Progenitor cell of endocrine pancreas (in vitro differentiated cells): Measurements from ENCODE around the gene EXOC6B. TPM values are rescaled to one million over a fixed set of nuclear protein-coding genes. Genes with fewer than 3 reads are reported as not detected.

Experiments
- DNase-seq: peaks from one replicate; pipeline ENCODE4 v3.0.0; 2021; ENCODE audit warnings: low spot score; ENCODE audit not compliant: unreplicated experiment
- H3K27ac Mint-ChIP-seq: 2 replicates; pipeline ENCODE4 v1.8.0; 2021; ENCODE audit warnings: mild to moderate bottlenecking, moderate library complexity, mixed read lengths
- H3K27me3 Mint-ChIP-seq: 2 replicates; pipeline ENCODE4 v1.8.0; 2021; ENCODE audit warnings: mixed read lengths
- H3K36me3 Mint-ChIP-seq: 2 replicates; pipeline ENCODE4 v1.8.0; 2022; ENCODE audit warnings: mixed read lengths; ENCODE audit not compliant: insufficient read depth
- H3K4me1 Mint-ChIP-seq: 2 replicates; pipeline ENCODE4 v1.8.0; 2021; ENCODE audit warnings: low read depth, mixed read lengths
- H3K4me3 Mint-ChIP-seq: 2 replicates; pipeline ENCODE4 v1.8.0; 2021; ENCODE audit warnings: low read depth, mild to moderate bottlenecking, moderate library complexity, mixed read lengths
- H3K9me3 Mint-ChIP-seq: 2 replicates; pipeline ENCODE4 v1.8.0; 2021; ENCODE audit warnings: low read depth, mixed read lengths
- total RNA-seq: library from RNA; stranded (reverse); gene quantifications from 2 replicates; pipeline ENCODE4 v1.2.1, GENCODE V29; 2021
- TF ChIP-seq, protein P1 (sequence below): fragments of 200-600 bp; sonication (generic); IDR thresholded peaks from one replicate; pipeline ENCODE4 v1.5.0; 2021; ENCODE audit warnings: antibody characterized with exemption, mild to moderate bottlenecking; ENCODE audit not compliant: unreplicated experiment

EXOC6B gene
- total RNA-seq, 1 donor from 2014 or later = 71.9 TPM

DNA sequence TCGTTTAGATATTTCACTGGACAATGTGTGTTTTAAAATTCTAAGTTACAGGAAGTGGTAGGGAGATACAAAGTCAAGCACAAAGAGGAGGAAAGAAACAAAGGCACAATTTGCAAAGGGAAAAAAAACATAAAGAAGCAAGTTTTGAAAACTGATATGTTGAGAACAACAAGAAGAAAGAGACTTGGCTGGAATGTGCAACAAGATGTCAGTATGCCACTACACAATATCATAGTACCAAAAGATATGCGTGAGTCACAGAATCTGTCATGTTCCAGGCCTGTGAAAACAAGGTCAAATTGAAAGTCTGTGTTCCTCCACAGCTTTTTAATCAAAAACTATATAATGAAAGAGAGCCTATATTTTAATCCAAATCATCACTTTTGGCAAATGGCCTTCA lies 12.0 kb downstream of the EXOC6B start:
- Mint-ChIP-seq H3K27ac (no peak overlapping the region), H3K36me3 (peaks cover 26% of the 10 kb centered on the region), H3K9me3 (peaks cover 16% of the 10 kb centered on the region), H3K4me1 (peaks cover 8% of the 10 kb centered on the region), H3K27me3 (no peaks in the 10 kb centered on the region), H3K4me3 (no peak overlapping the region)
- DNase-seq = no peak
- TF ChIP-seq, protein P1, sequence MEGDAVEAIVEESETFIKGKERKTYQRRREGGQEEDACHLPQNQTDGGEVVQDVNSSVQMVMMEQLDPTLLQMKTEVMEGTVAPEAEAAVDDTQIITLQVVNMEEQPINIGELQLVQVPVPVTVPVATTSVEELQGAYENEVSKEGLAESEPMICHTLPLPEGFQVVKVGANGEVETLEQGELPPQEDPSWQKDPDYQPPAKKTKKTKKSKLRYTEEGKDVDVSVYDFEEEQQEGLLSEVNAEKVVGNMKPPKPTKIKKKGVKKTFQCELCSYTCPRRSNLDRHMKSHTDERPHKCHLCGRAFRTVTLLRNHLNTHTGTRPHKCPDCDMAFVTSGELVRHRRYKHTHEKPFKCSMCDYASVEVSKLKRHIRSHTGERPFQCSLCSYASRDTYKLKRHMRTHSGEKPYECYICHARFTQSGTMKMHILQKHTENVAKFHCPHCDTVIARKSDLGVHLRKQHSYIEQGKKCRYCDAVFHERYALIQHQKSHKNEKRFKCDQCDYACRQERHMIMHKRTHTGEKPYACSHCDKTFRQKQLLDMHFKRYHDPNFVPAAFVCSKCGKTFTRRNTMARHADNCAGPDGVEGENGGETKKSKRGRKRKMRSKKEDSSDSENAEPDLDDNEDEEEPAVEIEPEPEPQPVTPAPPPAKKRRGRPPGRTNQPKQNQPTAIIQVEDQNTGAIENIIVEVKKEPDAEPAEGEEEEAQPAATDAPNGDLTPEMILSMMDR = no peak

DNA sequence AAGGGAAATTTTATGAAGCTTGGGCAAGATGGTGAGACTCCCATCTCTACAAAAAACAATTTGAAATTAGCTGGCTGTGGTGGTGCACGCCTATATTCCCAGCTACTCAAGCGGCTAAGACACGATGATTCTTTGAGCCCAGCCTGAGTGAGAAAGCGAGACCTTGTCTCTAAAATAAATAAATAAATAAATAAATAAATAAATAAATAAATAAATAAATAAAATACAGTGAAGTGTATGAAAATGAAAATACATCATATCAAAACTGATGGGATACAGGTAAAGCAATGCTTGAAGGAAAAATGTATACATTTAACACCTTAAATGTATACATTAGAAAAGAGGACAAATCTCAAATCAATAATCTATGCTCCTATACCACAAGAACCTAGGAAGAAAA lies 15.7 kb downstream of the EXOC6B start:
- Mint-ChIP-seq H3K9me3 (peaks cover 23% of the 10 kb centered on the region), H3K36me3 (peaks cover 33% of the 10 kb centered on the region), H3K4me1 (peaks cover 3% of the 10 kb centered on the region), H3K27me3 (no peaks in the 10 kb centered on the region), H3K4me3 (no peak overlapping the region), H3K27ac (no peak overlapping the region)
- TF ChIP-seq, protein P1 = no peak
- no peak for DNase-seq

DNA sequence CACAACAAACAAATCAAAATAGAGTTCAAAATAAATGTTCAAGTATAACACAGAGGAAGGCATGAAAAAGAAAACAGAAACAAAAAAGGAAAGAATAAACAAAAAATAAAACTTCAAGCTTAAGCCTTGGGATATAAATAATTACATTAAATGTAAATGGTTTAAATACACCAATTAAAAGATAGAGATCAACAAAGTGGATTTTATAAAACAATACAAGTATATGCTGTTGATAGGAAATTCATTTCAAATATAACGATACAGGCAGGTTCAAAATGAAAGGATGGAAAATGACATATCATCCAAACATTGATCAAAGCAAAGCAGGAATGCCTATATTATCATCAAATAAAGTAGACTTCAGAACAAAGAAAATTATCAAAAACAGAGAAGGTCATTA lies 16.7 kb downstream of the EXOC6B start:
- H3K4me1 Mint-ChIP-seq = peaks cover 3% of the 10 kb centered on the region
- no peak overlapping the region for H3K27ac Mint-ChIP-seq
- H3K9me3 Mint-ChIP-seq = peaks cover 23% of the 10 kb centered on the region
- TF ChIP-seq, protein P1 = no peak
- H3K36me3 Mint-ChIP-seq = peaks cover 33% of the 10 kb centered on the region
- no peaks in the 10 kb centered on the region for H3K27me3 Mint-ChIP-seq
- no peak overlapping the region for H3K4me3 Mint-ChIP-seq
- DNase-seq = no peak

DNA sequence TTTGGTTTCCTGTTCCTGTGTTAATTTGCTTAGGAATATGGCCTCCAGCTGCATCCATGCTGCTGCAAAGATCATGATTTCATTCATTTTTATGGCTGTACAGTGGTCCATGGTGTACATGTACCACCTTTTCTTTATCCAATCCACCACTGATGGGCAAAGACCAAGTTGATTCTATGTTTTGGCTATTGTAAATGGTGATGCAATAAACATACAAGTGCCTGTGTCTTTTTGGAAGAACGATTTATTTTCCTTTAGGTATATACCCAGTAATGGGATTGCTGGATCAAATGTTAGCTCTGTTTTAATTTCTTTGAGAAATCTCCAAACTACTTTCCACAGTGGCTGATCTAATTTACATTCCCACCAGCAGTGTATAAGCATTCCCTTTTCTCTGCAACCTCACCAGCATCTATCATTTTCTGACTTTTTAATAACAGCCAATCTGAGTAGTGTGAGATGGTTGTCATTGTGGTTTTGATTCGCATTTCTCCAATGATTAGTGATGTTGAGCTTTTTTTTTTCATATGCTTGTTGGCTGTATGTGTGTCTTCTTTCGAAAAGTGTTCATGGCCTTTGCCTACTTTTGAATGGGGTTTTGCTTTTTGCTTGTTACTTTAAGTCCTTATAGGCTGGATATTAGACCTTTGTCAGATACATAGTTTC lies 19.4 kb downstream of the EXOC6B start:
- Mint-ChIP-seq H3K27ac (no peak overlapping the region), H3K36me3 (peaks cover 30% of the 10 kb centered on the region), H3K27me3 (no peaks in the 10 kb centered on the region), H3K4me3 (no peak overlapping the region), H3K9me3 (peaks cover 23% of the 10 kb centered on the region), H3K4me1 (no peaks in the 10 kb centered on the region)
- DNase-seq = no peak
- TF ChIP-seq, protein P1 = no peak

DNA sequence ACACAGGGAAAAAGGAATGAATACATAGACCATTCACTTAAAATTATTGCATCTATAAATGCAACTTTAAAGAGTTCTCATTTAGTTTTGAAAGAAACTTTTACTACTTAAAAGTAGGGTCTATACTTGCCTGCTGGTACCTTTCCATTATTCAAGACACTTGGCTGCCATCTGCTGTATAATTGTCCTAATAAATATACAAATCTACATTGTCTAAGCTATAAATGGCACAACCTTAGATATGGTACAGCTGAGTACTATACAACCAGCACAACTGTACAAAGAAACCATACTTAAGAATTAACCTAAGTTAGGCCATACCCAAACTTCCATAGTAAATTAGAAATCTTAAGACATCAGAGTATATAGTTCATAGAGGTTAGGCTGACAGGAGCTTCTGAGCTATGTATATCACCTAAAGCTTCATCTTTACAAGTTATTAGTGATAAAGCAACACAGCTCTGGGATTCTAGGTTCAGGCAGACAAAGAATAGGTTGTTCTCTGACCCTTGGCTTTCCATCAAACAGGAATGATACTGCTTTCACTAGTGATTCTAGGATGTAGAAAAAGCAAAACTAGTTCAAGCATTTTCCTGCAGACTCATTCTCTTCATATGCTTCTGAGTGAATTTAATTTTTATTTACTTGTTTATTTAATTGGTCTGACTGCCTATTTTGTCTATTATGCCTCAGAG lies 22.1 kb downstream of the EXOC6B start:
- DNase-seq = no peak
- peaks cover 15% of the 10 kb centered on the region for H3K36me3 Mint-ChIP-seq
- H3K27me3 Mint-ChIP-seq = no peaks in the 10 kb centered on the region
- no peak overlapping the region for H3K4me3 Mint-ChIP-seq
- TF ChIP-seq, protein P1 = no peak
- no peak overlapping the region for H3K27ac Mint-ChIP-seq
- H3K9me3 Mint-ChIP-seq = peaks cover 10% of the 10 kb centered on the region
- no peaks in the 10 kb centered on the region for H3K4me1 Mint-ChIP-seq
